Measurements from ENCODE around the gene LRRC36. TPM values are rescaled to one million over a fixed set of nuclear protein-coding genes. Genes with fewer than 3 reads are reported as not detected.

The LRRC36 gene
- total RNA-seq, result 0.14 TPM in 1 of 2 replicates, not detected in the other

DNA sequence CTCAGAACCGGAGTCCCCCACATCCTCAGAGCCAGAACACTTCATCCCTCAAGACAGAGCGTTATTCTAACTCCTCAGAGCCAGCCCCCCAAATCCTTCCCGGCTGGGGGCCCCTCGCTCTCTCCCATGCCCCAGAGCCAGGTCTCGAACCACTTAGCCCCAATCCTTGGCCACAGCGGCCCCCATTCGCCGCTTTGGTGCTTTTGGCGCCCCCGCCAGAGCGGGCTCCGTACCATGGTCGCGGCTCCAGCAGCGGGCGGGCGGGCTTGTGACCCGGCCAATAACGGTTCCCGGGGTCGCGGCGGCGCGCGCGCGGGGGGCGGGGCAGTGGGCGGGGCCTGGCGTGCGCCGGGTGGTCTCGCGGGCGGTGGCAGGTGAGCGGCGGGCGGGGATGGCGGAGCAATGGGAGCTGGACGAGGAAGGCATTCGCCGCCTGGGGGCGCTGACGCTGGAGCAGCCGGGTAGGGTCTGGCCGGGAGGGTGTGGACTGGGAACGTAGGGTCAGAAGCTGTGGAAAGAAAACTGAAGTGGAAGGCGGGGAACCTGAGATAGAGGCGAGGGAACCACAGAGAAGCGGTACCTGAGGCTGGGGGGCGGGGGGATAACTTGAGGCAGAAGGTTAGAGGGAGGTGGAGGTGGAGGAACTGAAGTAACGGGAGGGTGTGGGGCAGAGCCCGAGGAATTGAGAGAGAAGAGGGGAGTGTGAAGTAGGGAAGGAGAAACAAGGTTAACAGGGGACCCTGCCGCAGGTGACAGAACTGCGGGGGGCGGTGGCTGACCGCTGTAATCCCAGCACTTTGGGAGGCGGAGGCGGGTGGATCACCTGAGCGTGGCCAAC, at the start of gene LRRC36, which contains the start of gene KCTD19:
LRRC36 (plus strand) TSS at position 344 of the 838 bp plus-strand sequence; CDS start at position 392, 48 bp downstream.
KCTD19 (minus strand) TSS at position 270 of the 838 bp plus-strand sequence; CDS start at position 236, 34 bp downstream.

GRCh38 chr16:67279296-67280089, 47.1 kb upstream of the LRRC36 start, which contains the start of gene PLEKHG4:
TSS of gene PLEKHG4 (plus strand) at chr16:67279532. CDS start at chr16:67280045, 513 bp downstream.

DNA sequence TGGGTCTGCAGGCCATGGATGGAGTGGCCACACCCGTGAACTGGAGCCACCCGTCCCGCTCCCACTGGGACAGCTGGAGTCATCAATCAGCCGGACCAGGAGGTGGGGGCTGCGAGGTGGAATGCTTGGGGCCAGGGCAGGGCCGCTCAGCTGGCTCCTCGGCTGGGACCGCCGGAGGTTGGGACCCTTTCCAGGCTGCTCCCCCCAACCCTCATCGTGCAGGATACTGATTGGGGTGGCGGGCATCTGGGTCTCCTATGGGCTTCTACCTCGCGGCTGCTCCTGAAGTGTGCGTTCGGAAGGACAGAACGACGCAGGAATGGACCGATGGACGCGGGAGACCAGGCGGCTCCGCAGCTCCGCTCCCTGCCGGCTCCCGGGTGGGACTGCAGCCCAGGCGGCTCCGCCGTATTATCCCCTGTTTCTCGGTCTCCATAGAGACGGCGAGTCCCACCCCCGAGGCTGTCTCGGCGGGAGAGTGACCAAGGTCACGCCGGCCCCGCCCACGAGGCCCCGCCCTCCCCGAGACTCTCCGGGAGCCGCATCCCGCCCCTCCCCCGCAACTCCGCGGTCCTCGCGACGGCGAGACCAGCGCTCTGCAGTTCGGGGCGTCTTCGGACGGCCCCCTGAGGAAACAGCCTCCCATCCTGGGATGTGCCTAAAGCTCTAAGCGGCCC, 66.6 kb downstream of the LRRC36 start, which contains the start of gene TPPP3:
TPPP3 (minus strand) TSS at position 388 of the 677 bp plus-strand sequence. CDS start 2,387 bp downstream, outside the sequence.

DNA sequence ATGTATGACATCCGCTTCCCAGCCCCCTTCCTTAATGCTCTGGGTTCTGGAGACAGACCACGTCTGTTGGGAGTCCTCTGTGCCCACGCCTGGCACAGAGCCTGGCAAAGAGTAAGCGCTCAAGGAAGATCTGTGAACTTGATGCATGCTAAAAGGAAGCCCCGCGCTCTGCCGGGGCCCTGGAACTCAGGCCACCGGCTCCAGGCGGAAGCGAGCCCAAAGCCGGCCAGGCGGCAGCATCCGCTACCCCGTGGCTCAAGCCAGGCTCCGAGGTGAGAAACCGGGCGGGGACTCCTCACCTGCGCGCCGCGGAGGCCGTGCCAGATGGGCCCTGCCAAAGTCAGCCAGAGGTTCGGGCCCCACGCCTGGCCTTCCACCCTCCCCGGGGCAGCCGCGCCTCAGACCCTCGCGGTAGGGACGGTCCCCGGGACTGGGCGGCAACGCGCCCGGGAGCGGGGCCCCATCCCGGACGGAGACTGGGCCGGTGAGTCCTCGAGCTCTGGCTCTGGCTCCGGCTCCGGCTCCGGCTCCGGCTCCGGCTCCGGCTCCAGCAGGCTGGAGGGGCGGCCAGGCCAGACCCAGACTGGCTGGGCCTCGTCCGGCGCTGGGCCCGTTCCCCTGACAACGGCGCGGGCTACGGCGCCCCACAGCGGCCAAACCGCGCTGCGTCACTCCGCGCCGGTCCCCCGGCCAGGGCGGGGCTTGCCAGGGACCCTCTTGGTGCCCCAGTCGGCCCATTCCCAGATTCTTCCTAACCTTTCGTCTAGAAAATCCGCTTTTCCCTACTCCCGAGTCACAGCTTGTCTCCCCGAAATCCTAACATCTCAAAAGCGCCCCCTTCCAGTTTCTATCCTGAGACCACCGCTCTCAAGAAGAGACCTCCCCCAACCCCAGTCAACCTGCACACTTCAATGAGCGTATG, 89.5 kb downstream of the LRRC36 start, which contains the start of gene ZDHHC1:
ZDHHC1 (minus strand) TSS at position 606 of the 922 bp plus-strand sequence. CDS start 8,702 bp downstream, outside the sequence.

GRCh38 chr16:67430977-67431774, 104.6 kb downstream of the LRRC36 start, which contains the start of gene HSD11B2:
TSS of gene HSD11B2 (plus strand) at chr16:67431121. CDS start at chr16:67431249, 128 bp downstream.

Other genes starting within 250 kb of the LRRC36 start
- gene PHAF1, start 216.9 kb upstream of the LRRC36 start, total RNA-seq, result 14.4 and 14.9 TPM in 2 replicates
- 36.8 and 51.8 TPM in 2 replicates for gene B3GNT9, start 175.8 kb upstream of the LRRC36 start, total RNA-seq
- 15.2 and 16.7 TPM in 2 replicates for gene TRADD, start 166.9 kb upstream of the LRRC36 start, total RNA-seq
- gene FBXL8, start 166.9 kb upstream of the LRRC36 start, total RNA-seq, result 7.8 and 9.9 TPM in 2 replicates
- 6.4 and 13.2 TPM in 2 replicates for gene HSF4, start 162.1 kb upstream of the LRRC36 start, total RNA-seq
- gene NOL3, start 156.3 kb upstream of the LRRC36 start, total RNA-seq, result 13.8 and 16.9 TPM in 2 replicates
- gene MATCAP1, start 142.9 kb upstream of the LRRC36 start, total RNA-seq, result 8.2 and 9.0 TPM in 2 replicates
- gene EXOC3L1, start 136.7 kb upstream of the LRRC36 start, total RNA-seq, result 0.09 TPM in 1 of 2 replicates, not detected in the other
- 36.7 and 45.9 TPM in 2 replicates for gene E2F4, start 134.7 kb upstream of the LRRC36 start, total RNA-seq
- 0.28 TPM in 2 replicates for gene ELMO3, start 127.7 kb upstream of the LRRC36 start, total RNA-seq
- gene TMEM208, start 99.7 kb upstream of the LRRC36 start, total RNA-seq, result 44.2 and 59.6 TPM in 2 replicates
- gene FHOD1, start 79.3 kb upstream of the LRRC36 start, total RNA-seq, result 5.0 and 5.3 TPM in 2 replicates
- 0.83 and 0.85 TPM in 2 replicates for gene SLC9A5, start 77.8 kb upstream of the LRRC36 start, total RNA-seq
- 5.6 and 7.7 TPM in 2 replicates for gene PLEKHG4, start 47.3 kb upstream of the LRRC36 start, total RNA-seq
- gene KCTD19, start 74 bp upstream of the LRRC36 start, total RNA-seq, result under 0.01 and 0.14 TPM in 2 replicates
- gene TPPP3, start 66.7 kb downstream of the LRRC36 start, total RNA-seq, result 0.92 and 1.00 TPM in 2 replicates
- 5.3 and 6.5 TPM in 2 replicates for gene ZDHHC1, start 89.7 kb downstream of the LRRC36 start, total RNA-seq
- gene HSD11B2, start 104.3 kb downstream of the LRRC36 start, total RNA-seq, result not detected in 2 replicates
- 94.4 and 95.9 TPM in 2 replicates for gene ATP6V0D1, start 154.3 kb downstream of the LRRC36 start, total RNA-seq
- gene AGRP, start 156.7 kb downstream of the LRRC36 start, total RNA-seq, result not detected in 2 replicates
- 14.1 and 25.0 TPM in 2 replicates for gene RIPOR1, start 202.0 kb downstream of the LRRC36 start, total RNA-seq
- gene CTCF, start 235.7 kb downstream of the LRRC36 start, total RNA-seq, result 12.7 and 15.7 TPM in 2 replicates